Prostate gland (tissue), 2 donors: ENCODE results near the gene XPA. TPM values are rescaled to one million over a fixed set of nuclear protein-coding genes. Genes with fewer than 3 reads are reported as not detected.

Experiments
- DNase-seq: peaks from one replicate; pipeline ENCODE4 v3.0.0-alpha.2; 2019; ENCODE audit warnings: low spot score
- H3K27ac ChIP-seq, 2 donors: fragments of 200-600 bp; sonication (generic); 2 replicates each; pipeline ENCODE4 v1.5.1; 2017 to 2019
- H3K27me3 ChIP-seq: fragments of 200-600 bp; sonication (generic); replicated peaks from 2 replicates; pipeline ENCODE4 v1.5.1; 2019; ENCODE audit not compliant: insufficient read depth
- H3K36me3 ChIP-seq, 2 donors: fragments of 200-600 bp; sonication (generic); 1 replicate in 1 of 2; 2 replicates in 1 of 2; pipeline versions ENCODE4 v1.5.1 to v1.8.1; 2017 to 2019
- H3K4me1 ChIP-seq: fragments of 200-600 bp; sonication (generic); replicated peaks from 2 replicates; pipeline ENCODE4 v1.5.1; 2019
- H3K4me3 ChIP-seq, 2 donors: fragments of 200-600 bp; sonication (generic); 2 replicates each; pipeline ENCODE4 v1.5.1; 2017 to 2019
- H3K9me3 ChIP-seq: fragments of 200-600 bp; sonication (generic); 2 replicates; pipeline ENCODE4 v1.5.1; 2017
- POLR2A ChIP-seq: fragments of 450-650 bp; IDR thresholded peaks from one replicate; pipeline ENCODE4 v1.6.1; 2016; ENCODE audit warnings: antibody characterized with exemption, mild to moderate bottlenecking
- POLR2AphosphoS5 ChIP-seq: sonication (generic); formaldehyde crosslinking; IDR thresholded peaks from one replicate; pipeline ENCODE4 v1.6.1; 2017; ENCODE audit warnings: antibody characterized with exemption
- WGBS: methylation state at CpG from one replicate; pipeline ENCODE4 v1.1.5; 2018; 5-methylcytosine and 5-hydroxymethylcytosine counted together
- intact Hi-C: fragments of 100-400 bp; cut with DNase I; formaldehyde crosslinking; loops from one replicate; pipeline ENCODE4 v1.14.2; 2022
- total RNA-seq, 2 donors: library from RNA; depleted of rRNA; stranded (reverse); fragments of >200 nt; gene quantifications; one replicate each; pipeline ENCODE4 v1.1.0, GENCODE V29; 2016
- TF ChIP-seq, protein P1 (sequence below), 4 experiments: fragments of 200-600 bp in 2 of 4; fragments of 450-650 bp in 2 of 4; sonication (generic) in 2 of 4; IDR thresholded peaks; 1 replicate in 3 of 4; 2 replicates in 1 of 4; pipeline ENCODE4 v1.5.1; 2016 to 2019; ENCODE audit warnings: antibody characterized with exemption in 4 of 4, mild to moderate bottlenecking in 2 of 4, moderate library complexity in 2 of 4

XPA gene
- total RNA-seq, 2 donors from 2014 or later: 11.9 to 13.3 TPM

- Histone ChIP-seq H3K4me1 (no peaks in the 10 kb centered on the region), H3K36me3 (no peaks in the 10 kb centered on the region), H3K9me3 (no peaks in the 10 kb centered on the region), H3K27me3 (no peaks in the 10 kb centered on the region), H3K27ac (no peak overlapping the region), H3K4me3 (no peak overlapping the region)
- TF ChIP-seq POLR2A: no peak
- TF ChIP-seq POLR2AphosphoS5: no peak
- TF ChIP-seq, protein P1, sequence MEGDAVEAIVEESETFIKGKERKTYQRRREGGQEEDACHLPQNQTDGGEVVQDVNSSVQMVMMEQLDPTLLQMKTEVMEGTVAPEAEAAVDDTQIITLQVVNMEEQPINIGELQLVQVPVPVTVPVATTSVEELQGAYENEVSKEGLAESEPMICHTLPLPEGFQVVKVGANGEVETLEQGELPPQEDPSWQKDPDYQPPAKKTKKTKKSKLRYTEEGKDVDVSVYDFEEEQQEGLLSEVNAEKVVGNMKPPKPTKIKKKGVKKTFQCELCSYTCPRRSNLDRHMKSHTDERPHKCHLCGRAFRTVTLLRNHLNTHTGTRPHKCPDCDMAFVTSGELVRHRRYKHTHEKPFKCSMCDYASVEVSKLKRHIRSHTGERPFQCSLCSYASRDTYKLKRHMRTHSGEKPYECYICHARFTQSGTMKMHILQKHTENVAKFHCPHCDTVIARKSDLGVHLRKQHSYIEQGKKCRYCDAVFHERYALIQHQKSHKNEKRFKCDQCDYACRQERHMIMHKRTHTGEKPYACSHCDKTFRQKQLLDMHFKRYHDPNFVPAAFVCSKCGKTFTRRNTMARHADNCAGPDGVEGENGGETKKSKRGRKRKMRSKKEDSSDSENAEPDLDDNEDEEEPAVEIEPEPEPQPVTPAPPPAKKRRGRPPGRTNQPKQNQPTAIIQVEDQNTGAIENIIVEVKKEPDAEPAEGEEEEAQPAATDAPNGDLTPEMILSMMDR (IDR thresholded peaks at IDR 0.05): no peak
- intact Hi-C loops: no loop called here
- WGBS: 74% methylated on average over 2 of the region's 2 CpGs
- no peak for DNase-seq
These were observed 26.7 kb upstream of the XPA start for GRCh38 chr9:97723819-97724218.

GRCh38 chr9:97722331-97722730 lies 25.2 kb upstream of the XPA start:
- no peak for DNase-seq
- intact Hi-C loops: no loop called here
- no peak for TF ChIP-seq POLR2A
- no peak for TF ChIP-seq POLR2AphosphoS5
- TF ChIP-seq, protein P1 (IDR thresholded peaks at IDR 0.05): no peak

DNA sequence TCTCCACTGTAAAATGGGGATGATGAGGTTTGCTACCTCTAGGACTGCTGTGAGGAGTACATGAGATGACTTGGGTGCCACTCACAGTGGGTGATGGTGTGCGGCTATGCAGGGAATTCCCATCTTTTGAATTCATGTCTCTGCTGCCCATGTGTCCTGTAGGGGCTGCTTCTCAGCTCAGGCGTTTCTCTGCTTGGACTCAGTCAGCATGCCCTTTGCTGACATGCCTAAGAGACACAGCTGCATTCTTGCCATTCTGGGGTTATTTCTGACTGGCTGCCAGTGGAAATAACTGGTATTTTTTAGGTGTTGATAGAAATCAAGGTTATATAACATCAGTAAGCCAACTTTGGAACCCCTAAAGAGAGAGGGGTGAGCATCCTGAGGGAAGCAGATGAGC lies 24.3 kb upstream of the XPA start:
- TF ChIP-seq POLR2AphosphoS5 (no peak), POLR2A (no peak)
- TF ChIP-seq, protein P1 (IDR thresholded peaks at IDR 0.05): no peak
- no peaks in the 10 kb centered on the region for H3K9me3 ChIP-seq
- no peaks in the 10 kb centered on the region for H3K36me3 ChIP-seq
- WGBS: 77% methylated on average over 2 of the region's 2 CpGs
- DNase-seq: no peak
- intact Hi-C loops: no loop called here
- no peaks in the 10 kb centered on the region for H3K4me1 ChIP-seq
- H3K27ac ChIP-seq: no peak overlapping the region
- H3K4me3 ChIP-seq: no peak overlapping the region
- no peaks in the 10 kb centered on the region for H3K27me3 ChIP-seq

More at GRCh38 chr9:97722331-97722730, 25.2 kb upstream of the XPA start:
- no peaks in the 10 kb centered on the region for H3K4me1 ChIP-seq
- H3K36me3 ChIP-seq: no peaks in the 10 kb centered on the region
- H3K27me3 ChIP-seq: no peaks in the 10 kb centered on the region
- no peak overlapping the region for H3K4me3 ChIP-seq
- 30% methylated on average over 2 of the region's 2 CpGs for WGBS
- H3K27ac ChIP-seq: no peak overlapping the region
- no peaks in the 10 kb centered on the region for H3K9me3 ChIP-seq

DNA sequence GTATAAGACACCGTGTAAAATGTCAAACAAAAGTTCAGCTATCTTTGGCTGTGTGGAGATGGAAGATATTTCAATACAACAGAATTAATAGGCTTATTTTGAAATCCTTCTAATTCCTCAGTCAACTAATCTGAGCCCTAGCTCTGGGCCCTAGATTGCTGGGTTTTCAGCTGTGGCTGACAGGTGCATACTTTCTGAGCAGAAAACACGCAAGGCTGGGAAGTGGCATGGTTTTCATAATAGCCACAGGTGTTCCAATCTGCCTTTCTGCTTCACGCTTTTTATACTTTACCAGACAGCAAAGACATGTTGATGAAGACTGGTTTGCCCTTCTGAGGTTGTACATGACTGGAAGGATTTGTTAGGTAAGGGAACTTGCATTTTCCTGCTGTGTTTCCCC lies 20.7 kb upstream of the XPA start:
- no peak for DNase-seq
- Histone ChIP-seq H3K4me1 (no peaks in the 10 kb centered on the region), H3K9me3 (no peaks in the 10 kb centered on the region), H3K27me3 (no peaks in the 10 kb centered on the region), H3K27ac (no peak overlapping the region), H3K36me3 (no peaks in the 10 kb centered on the region), H3K4me3 (no peak overlapping the region)
- 59% methylated on average over 3 of the region's 3 CpGs for WGBS
- intact Hi-C loops: no loop called here
- no peak for TF ChIP-seq POLR2A
- TF ChIP-seq, protein P1 (IDR thresholded peaks at IDR 0.05): no peak
- no peak for TF ChIP-seq POLR2AphosphoS5

DNA sequence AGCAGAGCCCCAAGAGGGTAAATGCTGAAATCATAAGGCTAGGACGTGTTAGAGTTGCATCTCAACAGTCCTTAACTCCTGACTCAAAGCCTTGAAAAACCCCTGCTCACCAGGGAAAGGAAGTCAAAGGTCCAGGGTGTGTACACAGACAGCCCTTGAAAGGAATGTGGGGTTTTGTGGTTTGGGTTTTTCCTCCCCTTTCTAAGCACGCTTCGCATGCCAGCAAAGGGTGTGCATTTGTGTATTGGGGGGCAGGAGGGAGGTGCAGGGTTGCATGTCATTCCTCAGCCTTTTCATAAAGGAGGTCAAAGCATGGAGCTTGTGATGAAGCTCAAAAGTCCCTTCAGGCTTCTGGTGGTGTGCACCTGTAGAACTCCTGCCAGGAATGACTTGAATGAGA lies 17.3 kb upstream of the XPA start:
- no peak for DNase-seq
- WGBS: 50% methylated on average over 3 of the region's 3 CpGs
- intact Hi-C loops: no loop called here
- H3K4me1 ChIP-seq: no peaks in the 10 kb centered on the region
- H3K27me3 ChIP-seq: no peaks in the 10 kb centered on the region
- H3K27ac ChIP-seq: no peak overlapping the region
- H3K4me3 ChIP-seq: no peak overlapping the region
- H3K9me3 ChIP-seq: no peaks in the 10 kb centered on the region
- no peak for TF ChIP-seq POLR2AphosphoS5
- no peaks in the 10 kb centered on the region for H3K36me3 ChIP-seq
